Activated naive CD8-positive, alpha-beta T cell treated with anti-CD3 and anti-CD28 coated beads, Interleukin-2, amount 10 ng/mL, durations not matched to agents 7 days and 5 days (primary cell): Measurements from ENCODE around the gene RDX. TPM values are rescaled to one million over a fixed set of nuclear protein-coding genes. Genes with fewer than 3 reads are reported as not detected.
"Not testable (repeated sequence)": the region's sequence is repeated elsewhere in the genome, so short reads cannot be mapped to it uniquely, and the experiment has no call there.

ENCODE experiments used
- ATAC-seq: fragments of 150-1000 bp; cut with Tn5 transposase; one replicate; pipeline ENCODE4 v1.10.0; 2021; ENCODE audit warnings: low read depth, moderate library complexity
- POLR2A ChIA-PET: fragments of 350-600 bp; sonication (Branson Sonifier 250); formaldehyde crosslinking; loops from one replicate; lab custom pipeline; 2021; ENCODE audit warnings: antibody characterized with exemption; lab: Charles Lee
- DNase-seq: peaks from one replicate; pipeline ENCODE4 v3.0.0; 2021
- H3K27ac Mint-ChIP-seq: one replicate; pipeline ENCODE4 v1.8.0; 2022; ENCODE audit warnings: mild to moderate bottlenecking, mixed read lengths
- H3K27me3 Mint-ChIP-seq: one replicate; pipeline ENCODE4 v1.8.0; 2022; ENCODE audit warnings: mild to moderate bottlenecking, moderate library complexity, mixed read lengths
- H3K36me3 Mint-ChIP-seq: one replicate; pipeline ENCODE4 v1.8.0; 2021; ENCODE audit warnings: mild to moderate bottlenecking, mixed read lengths
- H3K4me1 Mint-ChIP-seq: one replicate; pipeline ENCODE4 v1.8.0; 2021; ENCODE audit warnings: mixed read lengths
- H3K4me3 Mint-ChIP-seq: one replicate; pipeline ENCODE4 v1.8.0; 2022; ENCODE audit warnings: mild to moderate bottlenecking, moderate library complexity, mixed read lengths
- H3K9me3 Mint-ChIP-seq: one replicate; pipeline ENCODE4 v1.8.0; 2021; ENCODE audit warnings: mixed read lengths
- total RNA-seq, 2 experiments: library from RNA; stranded (reverse); gene quantifications; one replicate each; pipeline ENCODE4 v1.2.3, GENCODE V29; 2021

The RDX gene
- total RNA-seq, 2 experiments from 2014 or later = 30.4 to 38.1 TPM

GRCh38 chr11:110198031-110198729 lies 98.2 kb downstream of the RDX start:
- POLR2A ChIA-PET = no interaction called here
- no peaks in the 10 kb centered on the region for H3K9me3 Mint-ChIP-seq
- no peaks in the 10 kb centered on the region for H3K36me3 Mint-ChIP-seq
- H3K27me3 Mint-ChIP-seq = peaks cover 7% of the 10 kb centered on the region
- DNase-seq (no peak), ATAC-seq (no peak)
- no peaks in the 10 kb centered on the region for H3K4me1 Mint-ChIP-seq
- H3K4me3 Mint-ChIP-seq = no peak overlapping the region
- H3K27ac Mint-ChIP-seq = no peak overlapping the region

- no peak overlapping the region for H3K27ac Mint-ChIP-seq
- peaks cover 11% of the 10 kb centered on the region for H3K27me3 Mint-ChIP-seq
- peaks cover 5% of the 10 kb centered on the region for H3K4me1 Mint-ChIP-seq
- H3K9me3 Mint-ChIP-seq = no peaks in the 10 kb centered on the region
- DNase-seq (no peak), ATAC-seq (no peak)
- H3K4me3 Mint-ChIP-seq = no peak overlapping the region
- POLR2A ChIA-PET = no interaction called here
- no peaks in the 10 kb centered on the region for H3K36me3 Mint-ChIP-seq
Measured at GRCh38 chr11:110196884-110197420, 99.5 kb downstream of the RDX start.

- H3K27ac Mint-ChIP-seq = no peak overlapping the region
- no peak for DNase-seq
- peaks cover 18% of the 10 kb centered on the region for H3K27me3 Mint-ChIP-seq
- no peaks in the 10 kb centered on the region for H3K36me3 Mint-ChIP-seq
- POLR2A ChIA-PET = no interaction called here
- H3K9me3 Mint-ChIP-seq = no peaks in the 10 kb centered on the region
- no peak overlapping the region for H3K4me3 Mint-ChIP-seq
- peaks cover 7% of the 10 kb centered on the region for H3K4me1 Mint-ChIP-seq
- ATAC-seq = no peak
Measured at GRCh38 chr11:110196241-110196754, 100.1 kb downstream of the RDX start.

- ATAC-seq, H3K4me3 Mint-ChIP-seq, H3K4me1 Mint-ChIP-seq, H3K27ac Mint-ChIP-seq, DNase-seq, H3K36me3 Mint-ChIP-seq, H3K9me3 Mint-ChIP-seq, POLR2A ChIA-PET: not testable (repeated sequence)
- peaks cover 26% of the 10 kb centered on the region for H3K27me3 Mint-ChIP-seq
Measured at GRCh38 chr11:110194211-110194766, 102.1 kb downstream of the RDX start.

- H3K9me3 Mint-ChIP-seq, POLR2A ChIA-PET, DNase-seq, H3K4me1 Mint-ChIP-seq, H3K4me3 Mint-ChIP-seq, H3K36me3 Mint-ChIP-seq, H3K27ac Mint-ChIP-seq, ATAC-seq: not testable (repeated sequence)
- peaks cover 29% of the 10 kb centered on the region for H3K27me3 Mint-ChIP-seq
Measured at GRCh38 chr11:110192604-110193282, 103.7 kb downstream of the RDX start.

- peaks cover 7% of the 10 kb centered on the region for H3K4me1 Mint-ChIP-seq
- DNase-seq = no peak
- H3K9me3 Mint-ChIP-seq = no peaks in the 10 kb centered on the region
- H3K36me3 Mint-ChIP-seq = no peaks in the 10 kb centered on the region
- no peak for ATAC-seq
- H3K27me3 Mint-ChIP-seq = peaks cover 29% of the 10 kb centered on the region
- H3K27ac Mint-ChIP-seq = no peak overlapping the region
- POLR2A ChIA-PET = no interaction called here
- no peak overlapping the region for H3K4me3 Mint-ChIP-seq
Measured at GRCh38 chr11:110190885-110191284, 105.5 kb downstream of the RDX start.

- Mint-ChIP-seq H3K9me3 (no peaks in the 10 kb centered on the region), H3K36me3 (no peaks in the 10 kb centered on the region), H3K4me1 (peaks cover 7% of the 10 kb centered on the region), H3K4me3 (no peak overlapping the region), H3K27ac (no peak overlapping the region), H3K27me3 (peaks cover 22% of the 10 kb centered on the region)
- POLR2A ChIA-PET = no interaction called here
- DNase-seq (no peak), ATAC-seq (no peak)
Measured at GRCh38 chr11:110187731-110188130, 108.7 kb downstream of the RDX start.

GRCh38 chr11:110186867-110187266 lies 109.5 kb downstream of the RDX start:
- peaks cover 17% of the 10 kb centered on the region for H3K27me3 Mint-ChIP-seq
- H3K36me3 Mint-ChIP-seq = no peaks in the 10 kb centered on the region
- DNase-seq (no peak), ATAC-seq (no peak)
- no peak overlapping the region for H3K27ac Mint-ChIP-seq
- H3K4me1 Mint-ChIP-seq = peaks cover under 1% of the 10 kb centered on the region
- POLR2A ChIA-PET = no interaction called here
- no peak overlapping the region for H3K4me3 Mint-ChIP-seq
- no peaks in the 10 kb centered on the region for H3K9me3 Mint-ChIP-seq

- Mint-ChIP-seq H3K27me3 (peaks cover 13% of the 10 kb centered on the region), H3K4me1 (no peaks in the 10 kb centered on the region)
Measured at GRCh38 chr11:110186456-110186855, 110.0 kb downstream of the RDX start.

GRCh38 chr11:110185599-110185998 lies 110.8 kb downstream of the RDX start:
- Mint-ChIP-seq H3K4me1 (no peaks in the 10 kb centered on the region), H3K36me3 (no peaks in the 10 kb centered on the region), H3K9me3 (no peaks in the 10 kb centered on the region), H3K27me3 (peaks cover 6% of the 10 kb centered on the region), H3K4me3 (no peak overlapping the region), H3K27ac (no peak overlapping the region)
- ATAC-seq (no peak), DNase-seq (no peak)
- POLR2A ChIA-PET = no interaction called here

More at GRCh38 chr11:110186456-110186855, 110.0 kb downstream of the RDX start:
- no peaks in the 10 kb centered on the region for H3K9me3 Mint-ChIP-seq
- no peaks in the 10 kb centered on the region for H3K36me3 Mint-ChIP-seq
- H3K27ac Mint-ChIP-seq = no peak overlapping the region
- ATAC-seq (no peak), DNase-seq (no peak)
- H3K4me3 Mint-ChIP-seq = no peak overlapping the region
- POLR2A ChIA-PET = no interaction called here

GRCh38 chr11:110185121-110185591 lies 111.3 kb downstream of the RDX start:
- no peaks in the 10 kb centered on the region for H3K4me1 Mint-ChIP-seq
- POLR2A ChIA-PET = no interaction called here
- no peak overlapping the region for H3K4me3 Mint-ChIP-seq
- no peaks in the 10 kb centered on the region for H3K9me3 Mint-ChIP-seq
- no peak overlapping the region for H3K27ac Mint-ChIP-seq
- ATAC-seq (no peak), DNase-seq (no peak)
- H3K27me3 Mint-ChIP-seq = peaks cover 3% of the 10 kb centered on the region
- H3K36me3 Mint-ChIP-seq = no peaks in the 10 kb centered on the region

GRCh38 chr11:110184456-110184855 lies 112.0 kb downstream of the RDX start:
- DNase-seq = no peak
- H3K9me3 Mint-ChIP-seq = no peaks in the 10 kb centered on the region
- H3K4me3 Mint-ChIP-seq = no peak overlapping the region
- peaks cover 3% of the 10 kb centered on the region for H3K27me3 Mint-ChIP-seq
- H3K27ac Mint-ChIP-seq = no peak overlapping the region
- no peak for ATAC-seq
- POLR2A ChIA-PET = no interaction called here
- no peaks in the 10 kb centered on the region for H3K36me3 Mint-ChIP-seq
- no peaks in the 10 kb centered on the region for H3K4me1 Mint-ChIP-seq

GRCh38 chr11:110182886-110183285 lies 113.5 kb downstream of the RDX start:
- DNase-seq (no peak), ATAC-seq (no peak)
- no peaks in the 10 kb centered on the region for H3K27me3 Mint-ChIP-seq
- H3K9me3 Mint-ChIP-seq = no peaks in the 10 kb centered on the region
- H3K4me1 Mint-ChIP-seq = no peaks in the 10 kb centered on the region
- no peak overlapping the region for H3K4me3 Mint-ChIP-seq
- H3K27ac Mint-ChIP-seq = no peak overlapping the region
- POLR2A ChIA-PET = no interaction called here
- H3K36me3 Mint-ChIP-seq = no peaks in the 10 kb centered on the region
